HG02852 (cell line): ENCODE results near the gene OR10H2.
"Not testable (repeated sequence)": the region's sequence is repeated elsewhere in the genome, so short reads cannot be mapped to it uniquely, and the experiment has no call there.

Experiments used
- ATAC-seq: cut with Tn5 transposase; IDR thresholded peaks from one replicate; pipeline ENCODE4 v1.9.1; 2021; ENCODE audit warnings: mild to moderate bottlenecking, moderate library complexity; ENCODE audit not compliant: unreplicated experiment

Gene OR10H2, protein sequence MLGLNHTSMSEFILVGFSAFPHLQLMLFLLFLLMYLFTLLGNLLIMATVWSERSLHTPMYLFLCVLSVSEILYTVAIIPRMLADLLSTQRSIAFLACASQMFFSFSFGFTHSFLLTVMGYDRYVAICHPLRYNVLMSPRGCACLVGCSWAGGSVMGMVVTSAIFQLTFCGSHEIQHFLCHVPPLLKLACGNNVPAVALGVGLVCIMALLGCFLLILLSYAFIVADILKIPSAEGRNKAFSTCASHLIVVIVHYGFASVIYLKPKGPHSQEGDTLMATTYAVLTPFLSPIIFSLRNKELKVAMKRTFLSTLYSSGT

GRCh38 chr19:15727724-15728123 lies at the start of gene OR10H2:
Gene OR10H2, plus strand, starts transcription at chr19:15728024. Its CDS starts 20 bp downstream, at chr19:15728044.
- no peak for ATAC-seq

DNA sequence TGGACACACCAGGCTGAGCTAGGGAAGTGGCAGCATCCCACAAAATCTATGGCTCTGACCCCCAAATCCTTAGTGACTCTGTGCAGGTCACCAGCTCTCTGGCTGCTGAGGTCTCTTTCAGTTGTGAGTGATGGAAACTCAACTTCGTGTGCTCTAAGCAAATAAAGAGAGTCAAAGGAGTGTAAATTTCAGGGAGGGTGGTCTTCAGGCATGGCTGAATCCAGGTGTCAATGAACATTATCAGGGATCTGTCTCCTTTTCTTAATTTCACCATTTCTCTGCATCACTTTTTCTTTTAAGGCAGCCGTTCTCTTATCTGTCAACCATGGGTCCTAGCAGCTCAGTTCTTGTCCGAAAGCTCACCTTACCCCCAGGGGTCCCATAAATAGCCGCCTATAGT lies 48.7 kb upstream of the OR10H2 start:
- ATAC-seq, result no peak

DNA sequence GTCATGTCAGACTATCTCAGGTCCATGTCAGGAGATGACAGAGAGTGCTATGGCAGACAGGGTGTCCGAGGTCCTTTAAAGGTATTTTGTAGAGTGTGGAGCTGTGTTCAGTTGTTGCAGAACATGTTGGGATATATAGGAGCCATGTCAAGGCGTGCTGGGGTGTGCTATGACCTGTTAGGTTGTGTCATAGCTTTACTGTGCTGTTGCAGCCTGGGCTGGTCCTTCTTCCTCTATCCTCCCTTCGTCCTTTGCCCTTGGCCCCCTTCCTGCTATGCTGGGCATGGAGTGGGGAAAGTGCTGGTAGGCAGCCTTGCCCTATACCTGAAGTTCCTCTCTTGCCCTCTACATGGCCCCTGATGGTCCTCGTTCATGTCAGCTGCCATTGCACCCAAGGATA lies 48.0 kb upstream of the OR10H2 start:
- ATAC-seq, result not testable (repeated sequence)

DNA sequence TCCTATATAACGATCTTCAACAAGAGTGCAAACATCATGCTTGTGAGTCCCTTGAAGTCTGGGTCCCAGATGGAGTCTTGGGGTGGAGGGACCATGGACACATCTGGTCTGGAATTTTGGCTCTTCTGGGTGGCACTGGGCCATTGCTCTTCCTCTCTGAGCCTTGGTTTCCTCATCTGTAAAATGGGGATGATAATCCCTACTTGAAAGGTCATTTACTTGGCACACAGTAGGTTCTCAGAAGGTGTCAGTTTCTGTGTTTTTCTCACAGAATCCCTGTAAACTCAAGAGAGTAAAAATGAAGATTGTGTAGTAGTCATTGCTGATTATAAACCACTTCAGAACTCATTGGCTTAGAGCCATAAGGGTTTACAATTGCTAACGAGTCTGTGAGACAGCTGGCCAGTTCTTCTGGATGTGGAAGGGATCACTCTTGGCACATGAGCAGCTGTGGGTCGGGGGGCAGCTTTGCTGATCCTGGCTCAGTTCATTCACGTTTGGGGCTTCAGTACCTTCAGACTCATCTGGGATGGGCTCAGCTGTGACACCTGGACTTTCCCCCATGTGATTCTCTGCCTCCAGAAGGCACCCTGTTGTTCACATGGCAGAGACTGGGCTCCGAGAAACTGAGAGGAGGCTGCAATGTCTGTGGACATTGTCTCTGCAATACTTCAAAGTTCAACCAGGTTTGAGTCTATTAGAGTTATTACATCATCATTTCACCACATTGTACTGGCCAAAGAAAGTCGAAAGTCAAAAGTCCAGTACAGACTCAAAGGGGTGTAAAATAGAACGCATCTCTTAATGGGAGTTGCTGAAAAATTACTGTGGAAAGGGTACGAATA lies 47.1 kb upstream of the OR10H2 start:
- ATAC-seq, result no peak

DNA sequence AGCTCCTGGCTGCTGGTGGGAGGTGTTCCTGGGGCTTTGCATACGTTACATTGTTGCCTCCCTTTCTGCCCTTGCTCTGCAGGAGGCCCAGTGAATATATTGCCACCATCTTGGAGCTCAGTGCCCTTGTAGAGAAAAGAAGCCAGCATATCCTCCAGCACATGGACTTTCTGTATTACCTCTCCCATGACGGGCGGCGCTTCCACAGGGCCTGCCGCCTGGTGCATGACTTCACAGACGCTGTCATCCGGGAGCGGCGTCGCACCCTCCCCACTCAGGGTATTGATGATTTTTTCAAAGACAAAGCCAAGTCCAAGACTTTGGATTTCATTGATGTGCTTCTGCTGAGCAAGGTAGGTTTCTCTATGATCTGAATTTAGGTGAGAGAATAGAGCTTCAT lies 44.4 kb upstream of the OR10H2 start:
- no peak for ATAC-seq

GRCh38 chr19:15684828-15685227 lies 43.0 kb upstream of the OR10H2 start:
- no peak for ATAC-seq

DNA sequence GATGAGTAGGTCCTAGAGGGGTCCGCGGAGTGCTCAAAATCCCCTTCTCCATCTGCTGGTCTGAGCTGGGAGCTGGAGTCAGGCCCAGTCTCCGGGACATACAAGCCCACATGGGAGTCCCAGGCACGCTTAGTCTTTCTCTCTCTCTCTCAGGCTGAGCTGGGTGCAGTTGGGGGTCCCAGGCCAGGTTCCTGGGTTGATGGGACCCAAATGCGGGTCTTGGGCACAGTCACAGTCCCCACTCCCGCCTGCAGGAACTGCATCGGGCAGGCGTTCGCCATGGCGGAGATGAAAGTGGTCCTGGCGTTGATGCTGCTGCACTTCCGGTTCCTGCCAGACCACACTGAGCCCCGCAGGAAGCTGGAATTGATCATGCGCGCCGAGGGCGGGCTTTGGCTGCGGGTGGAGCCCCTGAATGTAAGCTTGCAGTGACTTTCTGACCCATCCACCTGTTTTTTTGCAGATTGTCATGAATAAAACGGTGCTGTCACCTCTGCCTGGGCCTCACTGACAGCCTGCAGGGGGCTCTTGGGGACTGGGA lies 31.1 kb upstream of the OR10H2 start:
- no peak for ATAC-seq

DNA sequence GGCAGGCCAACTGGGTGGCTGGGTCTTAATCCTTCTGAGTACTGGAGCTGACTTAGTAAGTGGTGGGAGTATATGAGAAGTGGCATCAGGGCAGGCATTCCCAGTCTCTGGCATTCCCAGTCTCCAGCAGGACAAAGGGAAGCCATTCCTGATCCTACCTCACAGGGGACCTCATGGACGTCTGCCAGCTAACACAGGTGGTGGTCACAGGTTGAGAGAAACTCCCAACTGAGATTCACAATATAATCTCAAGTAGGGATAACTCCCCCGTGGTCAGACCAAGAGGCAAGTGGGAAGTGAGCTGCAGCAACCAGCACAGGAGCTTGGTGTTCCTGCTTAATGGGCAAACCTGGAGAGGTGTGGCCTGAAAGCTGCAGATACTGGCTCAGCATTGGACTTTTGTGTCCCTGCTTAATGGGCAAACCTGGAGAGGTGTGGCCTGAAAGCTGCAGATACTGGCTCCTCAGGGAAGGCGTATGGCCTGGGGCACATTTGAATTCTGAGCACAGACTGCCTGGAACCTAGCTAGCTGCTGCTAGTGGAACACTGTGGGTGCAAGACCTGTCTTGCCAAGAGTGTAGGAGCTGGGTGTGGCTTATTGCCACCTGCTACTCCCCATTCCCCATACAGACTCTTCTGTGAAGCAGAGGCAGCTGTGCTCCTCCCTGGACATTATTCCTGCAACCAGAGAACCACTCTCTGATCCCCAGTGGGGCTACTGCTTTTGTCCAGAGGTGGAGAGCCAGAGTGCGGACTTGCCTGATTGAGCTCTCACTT lies 25.9 kb upstream of the OR10H2 start:
- ATAC-seq, result no peak

GRCh38 chr19:15702534-15702930 lies 25.3 kb upstream of the OR10H2 start:
- ATAC-seq, result no peak

GRCh38 chr19:15714638-15715037 lies 13.2 kb upstream of the OR10H2 start:
- ATAC-seq, result no peak

- ATAC-seq, result no peak
Measured at GRCh38 chr19:15715642-15716041, 12.2 kb upstream of the OR10H2 start.

DNA sequence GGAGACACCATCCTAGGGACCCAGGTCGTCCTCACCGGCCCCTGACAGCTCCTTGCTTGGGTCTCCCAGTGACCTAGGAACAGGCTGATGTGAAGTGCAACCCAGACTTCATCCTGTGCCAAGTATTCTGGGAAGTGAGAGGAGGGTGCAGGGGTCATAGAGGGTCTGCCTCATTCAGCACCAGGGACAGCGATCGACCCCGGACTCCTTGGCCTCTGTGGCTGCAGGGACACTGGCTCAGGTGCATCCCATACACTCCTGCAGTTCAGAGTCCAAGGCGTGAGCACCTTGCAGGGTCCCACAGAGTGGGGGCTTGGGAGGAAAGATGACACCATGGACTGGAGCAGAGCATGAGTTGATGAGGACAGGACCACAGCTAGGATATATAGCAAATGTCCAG lies 10.0 kb upstream of the OR10H2 start:
- no peak for ATAC-seq

DNA sequence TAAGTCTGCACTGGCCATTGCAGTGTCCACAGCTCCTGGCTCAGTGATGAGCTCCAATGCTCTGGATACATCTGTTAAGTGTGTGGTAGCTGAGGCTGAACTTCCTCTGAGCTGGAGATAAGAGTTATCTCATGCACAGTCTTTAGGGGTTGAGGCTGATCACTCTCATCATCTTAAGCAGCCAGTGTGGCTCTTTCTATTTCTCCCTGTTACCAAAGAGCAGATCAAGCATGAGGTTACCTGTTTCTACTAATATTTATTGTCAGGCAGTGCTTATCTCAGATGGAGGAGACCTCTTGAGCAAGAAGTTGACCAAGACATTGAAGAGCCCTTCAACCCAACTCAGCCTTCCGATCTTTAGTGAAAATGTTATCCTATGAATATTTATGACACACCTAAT lies 6.6 kb upstream of the OR10H2 start:
- ATAC-seq, result no peak

DNA sequence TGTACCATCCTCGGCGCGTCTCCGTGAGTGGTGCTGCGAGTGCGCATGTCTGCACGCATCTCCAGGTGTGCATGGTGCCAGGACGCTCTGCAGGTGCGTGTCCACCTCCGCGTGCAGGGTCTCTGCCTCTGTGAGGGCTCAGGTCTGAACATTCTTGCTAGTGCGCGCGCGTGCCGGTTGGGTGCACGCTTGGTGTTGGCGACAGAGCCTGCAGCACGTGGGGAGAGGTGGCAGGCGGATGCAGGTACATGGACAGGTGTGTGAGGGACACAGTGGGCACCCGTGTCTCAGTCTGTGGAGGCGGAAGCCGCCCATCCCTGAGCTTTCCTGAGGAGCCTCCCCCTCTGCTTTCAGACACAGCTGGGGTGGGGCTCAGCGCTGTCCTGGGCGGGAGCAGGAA lies 4.9 kb upstream of the OR10H2 start:
- ATAC-seq, result no peak

GRCh38 chr19:15730538-15730937 lies 2.7 kb downstream of the OR10H2 start:
- ATAC-seq, result no peak

DNA sequence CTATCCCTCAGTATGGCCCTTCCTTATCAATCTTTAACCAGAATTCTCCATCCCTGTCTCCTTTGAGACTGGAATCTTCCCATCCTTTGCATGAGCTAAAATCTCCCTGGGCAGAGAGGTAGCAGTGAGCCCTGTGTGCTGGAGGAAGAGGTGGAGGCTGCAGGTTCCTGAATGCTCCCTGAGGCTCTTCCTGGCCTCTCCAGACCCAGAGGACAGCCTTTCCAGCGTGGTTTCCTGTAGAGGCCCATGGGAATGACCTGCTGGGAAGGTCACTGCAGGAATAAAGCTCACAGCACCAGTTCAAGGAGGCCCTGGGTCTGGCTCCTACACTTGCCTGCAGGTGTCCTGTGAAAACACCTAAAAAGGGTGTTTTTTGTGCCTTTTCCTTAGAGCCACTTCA lies 4.6 kb downstream of the OR10H2 start:
- no peak for ATAC-seq

DNA sequence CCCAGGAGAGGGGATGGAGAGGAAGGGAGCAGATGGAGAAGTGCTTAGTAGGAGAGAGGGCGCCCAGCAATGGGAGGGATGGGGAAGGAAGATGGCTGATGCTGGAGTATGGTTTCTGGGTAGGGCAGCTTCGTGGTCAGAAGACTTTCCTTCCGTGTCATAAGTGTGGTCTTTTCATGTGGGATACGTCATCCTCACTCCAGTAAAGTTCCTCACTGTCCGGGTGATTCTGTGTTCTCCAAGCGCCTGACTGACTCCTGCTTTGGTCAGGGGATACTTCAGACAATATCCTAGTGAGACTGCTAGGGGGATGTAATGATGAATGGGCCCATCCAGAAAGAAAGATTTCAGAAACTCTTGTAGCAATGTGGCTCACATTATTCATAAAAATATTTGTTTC lies 6.1 kb downstream of the OR10H2 start:
- no peak for ATAC-seq

DNA sequence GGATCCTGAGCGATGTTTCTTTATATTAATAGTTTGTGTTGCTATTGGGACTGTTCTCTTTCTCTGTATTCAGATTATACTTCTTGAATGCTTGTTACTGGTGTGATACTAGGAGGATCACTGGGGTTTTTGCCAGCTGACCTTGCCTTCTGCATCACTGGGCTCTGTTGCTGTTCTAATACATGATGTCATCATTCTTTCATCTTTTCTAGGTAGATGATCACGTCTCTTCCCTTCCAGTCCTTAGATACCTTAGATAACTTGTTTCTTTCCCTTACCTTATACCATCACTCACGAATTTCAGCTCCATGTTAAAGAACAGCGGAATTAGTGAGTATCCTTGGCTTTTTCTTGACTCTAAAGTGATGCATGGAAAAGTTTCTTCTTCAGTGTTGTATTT lies 9.9 kb downstream of the OR10H2 start, which contains the start of gene OR10H3:
Gene OR10H3, plus strand, starts transcription at position 264 of the 400 bp plus-strand sequence. CDS start 3,408 bp downstream, outside the sequence.
- ATAC-seq, result no peak

DNA sequence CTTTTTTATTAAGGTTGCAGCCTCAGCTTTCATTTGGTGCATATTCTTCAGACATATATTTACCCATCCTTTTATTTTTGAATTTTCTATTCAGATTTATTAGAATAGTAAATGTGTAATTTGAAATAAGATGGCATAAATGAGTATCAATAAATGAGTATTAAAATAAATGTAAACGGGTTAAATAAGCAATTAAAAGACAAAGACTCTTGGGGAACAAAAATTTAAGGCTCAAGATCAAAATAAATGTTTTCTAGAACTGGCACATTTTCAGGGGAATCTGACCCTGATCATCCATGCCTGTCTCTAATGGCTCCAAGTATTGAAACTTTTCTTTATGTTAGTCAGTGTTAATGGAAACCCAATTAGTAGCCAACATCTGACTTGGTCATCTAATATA lies 13.0 kb downstream of the OR10H2 start:
- no peak for ATAC-seq

- no peak for ATAC-seq
Measured at GRCh38 chr19:15748239-15748638, 20.4 kb downstream of the OR10H2 start.

GRCh38 chr19:15758379-15758778 lies 30.6 kb downstream of the OR10H2 start:
- no peak for ATAC-seq
